ENCODE results near the gene NHERF1. TPM values are rescaled to one million over a fixed set of nuclear protein-coding genes. Genes with fewer than 3 reads are reported as not detected.

NHERF1 gene
- total RNA-seq, 6 experiments from 2014 or later, result 15.7 to 18.9 (median 17.5) TPM

- no peaks in the 10 kb centered on the region for H3K4me1 Mint-ChIP-seq (ENCODE audit: low read depth)
- no peak overlapping the region for H3K27ac Mint-ChIP-seq
- no peak for DNase-seq
- TF ChIP-seq CTCF (IDR thresholded peaks at IDR 0.05), result no peak
- no peaks in the 10 kb centered on the region; the same call in 1 of the 2 replicates for H3K27me3 Mint-ChIP-seq (ENCODE audit: insufficient read depth)
- H3K4me3 Mint-ChIP-seq, result no peak overlapping the region
- no peaks in the 10 kb centered on the region for H3K9me3 Mint-ChIP-seq
- H3K36me3 Mint-ChIP-seq (ENCODE audit: low read depth), result no peaks in the 10 kb centered on the region
Measured at GRCh38 chr17:74806334-74806733, 57.9 kb downstream of the NHERF1 start.

GRCh38 chr17:74807441-74807840, 59.0 kb downstream of the NHERF1 start:
- no peak overlapping the region for H3K27ac Mint-ChIP-seq
- no peak overlapping the region for H3K4me3 Mint-ChIP-seq
- no peak for TF ChIP-seq CTCF (IDR thresholded peaks at IDR 0.05)
- H3K4me1 Mint-ChIP-seq (ENCODE audit: low read depth), result no peaks in the 10 kb centered on the region
- H3K9me3 Mint-ChIP-seq, result no peaks in the 10 kb centered on the region
- DNase-seq, result no peak
- no peaks in the 10 kb centered on the region for H3K36me3 Mint-ChIP-seq (ENCODE audit: low read depth)
- H3K27me3 Mint-ChIP-seq (ENCODE audit: insufficient read depth), result no peaks in the 10 kb centered on the region; the same call in 1 of the 2 replicates

- Mint-ChIP-seq H3K27me3 (ENCODE audit: insufficient read depth) (no peaks in the 10 kb centered on the region; the same call in 1 of the 2 replicates), H3K27ac (no peak overlapping the region), H3K9me3 (no peaks in the 10 kb centered on the region), H3K4me1 (ENCODE audit: low read depth) (no peaks in the 10 kb centered on the region), H3K4me3 (no peak overlapping the region), H3K36me3 (ENCODE audit: low read depth) (no peaks in the 10 kb centered on the region)
- no peak for TF ChIP-seq CTCF (IDR thresholded peaks at IDR 0.05)
- no peak for DNase-seq
Measured at GRCh38 chr17:74807925-74808324, 59.5 kb downstream of the NHERF1 start.

GRCh38 chr17:74808714-74809430, 60.4 kb downstream of the NHERF1 start:
- H3K4me3 Mint-ChIP-seq, result no peak overlapping the region
- H3K27me3 Mint-ChIP-seq (ENCODE audit: insufficient read depth), result no peaks in the 10 kb centered on the region; the same call in 1 of the 2 replicates
- no peaks in the 10 kb centered on the region for H3K36me3 Mint-ChIP-seq (ENCODE audit: low read depth)
- no peaks in the 10 kb centered on the region for H3K9me3 Mint-ChIP-seq
- H3K4me1 Mint-ChIP-seq (ENCODE audit: low read depth), result no peaks in the 10 kb centered on the region
- no peak overlapping the region for H3K27ac Mint-ChIP-seq
- DNase-seq, result no peak
- TF ChIP-seq CTCF (IDR thresholded peaks at IDR 0.05), result no peak

GRCh38 chr17:74810699-74811485, 62.5 kb downstream of the NHERF1 start:
- Mint-ChIP-seq H3K27me3 (ENCODE audit: insufficient read depth) (no peaks in the 10 kb centered on the region; the same call in 1 of the 2 replicates), H3K36me3 (ENCODE audit: low read depth) (no peaks in the 10 kb centered on the region), H3K27ac (no peak overlapping the region), H3K4me1 (ENCODE audit: low read depth) (no peaks in the 10 kb centered on the region), H3K9me3 (no peaks in the 10 kb centered on the region), H3K4me3 (no peak overlapping the region)
- TF ChIP-seq CTCF (IDR thresholded peaks at IDR 0.05), result no peak
- no peak for DNase-seq

Data from HFFc6 (cell line).